PC-3 (cell line): Measurements from ENCODE around the gene ETV3. TPM values are rescaled to one million over a fixed set of nuclear protein-coding genes. Genes with fewer than 3 reads are reported as not detected.

ENCODE experiments used
- ATAC-seq: fragments of 200-7000 bp; cut with Tn5 transposase; 2 replicates; pipeline ENCODE4 v1.9.1; 2020; ENCODE audit warnings: mild to moderate bottlenecking, moderate library complexity
- BruUV-seq: library from RNA; stranded (reverse); fragments of 400-500 nt; replicated peaks from 2 replicates; lab custom pipeline; 2021; lab: Mats Ljungman, UMichigan
- CTCF ChIA-PET: fragments of 300-600 bp; sonication (Branson Sonifier 250); formaldehyde crosslinking; loops from one replicate; lab custom pipeline; 2022; ENCODE audit warnings: antibody characterized with exemption; lab: Charles Lee
- POLR2A ChIA-PET: fragments of 300-600 bp; sonication (Branson Sonifier 250); formaldehyde crosslinking; loops from one replicate; lab custom pipeline; 2022; ENCODE audit warnings: antibody characterized with exemption; ENCODE audit not compliant: unreplicated experiment; lab: Charles Lee
- DNase-seq: peaks from one replicate; pipeline ENCODE4 v3.0.0-alpha.2; 2015
- H2AFZ ChIP-seq: fragments of 300-600 bp; sonication (generic); 2 replicates; pipeline ENCODE4 v1.6.0; 2016; ENCODE audit warnings: antibody characterized with exemption, low read length
- H3F3A ChIP-seq: fragments of 300-600 bp; sonication (generic); one replicate; pipeline ENCODE4 v1.6.0; 2017; ENCODE audit warnings: antibody characterized with exemption, low read length, control low read depth, mild to moderate bottlenecking; ENCODE audit not compliant: unreplicated experiment
- H3K27ac ChIP-seq: fragments of 300-600 bp; sonication (generic); 2 replicates; pipeline ENCODE4 v1.5.1; 2016; ENCODE audit warnings: mild to moderate bottlenecking, low read length
- H3K27me3 ChIP-seq: fragments of 300-600 bp; sonication (generic); 2 replicates; pipeline ENCODE4 v1.6.1; 2016; ENCODE audit warnings: low read length, mixed read lengths
- H3K36me3 ChIP-seq: fragments of 300-600 bp; sonication (generic); 2 replicates; pipeline ENCODE4 v1.6.1; 2016; ENCODE audit warnings: low read depth, mixed run types, low read length, mixed read lengths
- H3K4me1 ChIP-seq: fragments of 300-600 bp; sonication (generic); 2 replicates; pipeline ENCODE4 v1.5.1; 2016; ENCODE audit warnings: low read length; ENCODE audit not compliant: insufficient read depth
- H3K4me2 ChIP-seq: fragments of 300-600 bp; sonication (generic); 2 replicates; pipeline ENCODE4 v1.6.0; 2016; ENCODE audit warnings: low read length
- H3K4me3 ChIP-seq: fragments of 300-600 bp; sonication (generic); 2 replicates; pipeline ENCODE4 v1.5.1; 2016; ENCODE audit warnings: mild to moderate bottlenecking, low read length, mixed read lengths
- H3K79me2 ChIP-seq: fragments of 300-600 bp; sonication (generic); 2 replicates; pipeline ENCODE4 v1.6.1; 2017; ENCODE audit warnings: low read length, mixed read lengths
- H3K9ac ChIP-seq: fragments of 300-600 bp; sonication (generic); 2 replicates; pipeline ENCODE4 v1.6.0; 2016; ENCODE audit warnings: mild to moderate bottlenecking, low read length
- H3K9me2 ChIP-seq: fragments of 300-600 bp; sonication (generic); replicated peaks from 2 replicates; pipeline ENCODE4 v1.6.1; 2016; ENCODE audit warnings: mixed run types, low read length, mixed read lengths
- H3K9me3 ChIP-seq: fragments of 300-600 bp; sonication (generic); 2 replicates; pipeline ENCODE4 v1.6.1; 2016; ENCODE audit warnings: low read length, mixed read lengths
- H4K20me1 ChIP-seq: fragments of 300-600 bp; sonication (generic); 2 replicates; pipeline ENCODE4 v1.6.1; 2016; ENCODE audit warnings: low read length, mixed read lengths
- EZH2 ChIP-seq: fragments of 300-600 bp; sonication (generic); IDR thresholded peaks from one replicate; pipeline ENCODE4 v1.6.1; 2017; ENCODE audit warnings: antibody characterized with exemption, mild to moderate bottlenecking, low read length; ENCODE audit not compliant: unreplicated experiment
- EZH2phosphoT487 ChIP-seq: fragments of 300-600 bp; sonication (generic); IDR thresholded peaks from 2 replicates; pipeline ENCODE4 v1.6.1; 2018; ENCODE audit warnings: mild to moderate bottlenecking, antibody characterized with exemption, low read length, borderline replicate concordance
- intact Hi-C: fragments of 100-400 bp; cut with micrococcal nuclease; formaldehyde crosslinking; loops from 2 replicates; pipeline ENCODE4 v1.9.0; 2023
- total RNA-seq: library from RNA; depleted of rRNA; stranded (reverse); fragments of >200 nt; gene quantifications from 2 replicates; pipeline ENCODE4 v1.2.3, GENCODE V29; 2014
- TF ChIP-seq, protein P1 (sequence below): fragments of 300-600 bp; sonication (generic); conservative IDR thresholded peaks from 2 replicates; pipeline ENCODE4 v1.5.1; 2017; ENCODE audit warnings: antibody characterized with exemption, low read depth, mild to moderate bottlenecking, low read length

The ETV3 gene
- total RNA-seq, 1 experiment from 2014 or later, result 12.2 TPM

DNA sequence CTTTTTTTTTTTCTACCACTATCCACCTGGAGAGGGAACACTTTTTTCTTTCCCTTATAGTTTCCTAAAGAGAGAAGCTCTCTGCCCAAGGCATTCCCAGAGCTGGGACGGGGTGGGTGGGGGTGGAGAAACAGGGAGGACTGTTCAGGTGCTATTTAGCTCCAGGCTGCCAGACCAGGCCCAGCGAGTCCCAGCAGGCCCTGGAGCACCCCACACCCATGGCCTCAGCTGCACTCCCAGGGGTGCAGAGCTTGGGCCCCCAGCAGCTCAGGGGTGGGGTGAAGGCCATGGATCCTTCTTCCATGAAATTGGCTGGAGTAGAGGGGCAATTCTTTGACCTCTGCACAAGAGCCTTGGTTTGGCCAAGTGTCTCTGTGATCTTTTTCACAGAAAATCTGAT is 42.6 kb downstream of the ETV3 start:
- no peaks in the 10 kb centered on the region for H3K9me2 ChIP-seq
- no peaks in the 10 kb centered on the region for H3F3A ChIP-seq
- H2AFZ ChIP-seq, result no peak overlapping the region
- no peak overlapping the region for H3K27ac ChIP-seq
- no peak overlapping the region for H3K9ac ChIP-seq
- no TSS peak for BruUV-seq
- H3K9me3 ChIP-seq, result no peaks in the 10 kb centered on the region
- DNase-seq, result no peak
- no peaks in the 10 kb centered on the region for H3K79me2 ChIP-seq
- no peak overlapping the region for H3K4me2 ChIP-seq
- ChIA-PET POLR2A (interaction anchor here (0.6 kb wide), 1 partner anchor 71 kb away, joined by 14 read pairs; no protein-coding TSS in a partner anchor), CTCF (no interaction called here)
- TF ChIP-seq, protein P1, sequence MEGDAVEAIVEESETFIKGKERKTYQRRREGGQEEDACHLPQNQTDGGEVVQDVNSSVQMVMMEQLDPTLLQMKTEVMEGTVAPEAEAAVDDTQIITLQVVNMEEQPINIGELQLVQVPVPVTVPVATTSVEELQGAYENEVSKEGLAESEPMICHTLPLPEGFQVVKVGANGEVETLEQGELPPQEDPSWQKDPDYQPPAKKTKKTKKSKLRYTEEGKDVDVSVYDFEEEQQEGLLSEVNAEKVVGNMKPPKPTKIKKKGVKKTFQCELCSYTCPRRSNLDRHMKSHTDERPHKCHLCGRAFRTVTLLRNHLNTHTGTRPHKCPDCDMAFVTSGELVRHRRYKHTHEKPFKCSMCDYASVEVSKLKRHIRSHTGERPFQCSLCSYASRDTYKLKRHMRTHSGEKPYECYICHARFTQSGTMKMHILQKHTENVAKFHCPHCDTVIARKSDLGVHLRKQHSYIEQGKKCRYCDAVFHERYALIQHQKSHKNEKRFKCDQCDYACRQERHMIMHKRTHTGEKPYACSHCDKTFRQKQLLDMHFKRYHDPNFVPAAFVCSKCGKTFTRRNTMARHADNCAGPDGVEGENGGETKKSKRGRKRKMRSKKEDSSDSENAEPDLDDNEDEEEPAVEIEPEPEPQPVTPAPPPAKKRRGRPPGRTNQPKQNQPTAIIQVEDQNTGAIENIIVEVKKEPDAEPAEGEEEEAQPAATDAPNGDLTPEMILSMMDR, result no peak
- TF ChIP-seq EZH2phosphoT487 (no peak), EZH2 (no peak)
- no peaks in the 10 kb centered on the region for H3K27me3 ChIP-seq
- no peaks in the 10 kb centered on the region for H3K4me1 ChIP-seq
- H4K20me1 ChIP-seq, result no peaks in the 10 kb centered on the region
- no peak overlapping the region for H3K4me3 ChIP-seq
- intact Hi-C loops, result no loop called here
- H3K36me3 ChIP-seq, result no peaks in the 10 kb centered on the region
- no peak for ATAC-seq

DNA sequence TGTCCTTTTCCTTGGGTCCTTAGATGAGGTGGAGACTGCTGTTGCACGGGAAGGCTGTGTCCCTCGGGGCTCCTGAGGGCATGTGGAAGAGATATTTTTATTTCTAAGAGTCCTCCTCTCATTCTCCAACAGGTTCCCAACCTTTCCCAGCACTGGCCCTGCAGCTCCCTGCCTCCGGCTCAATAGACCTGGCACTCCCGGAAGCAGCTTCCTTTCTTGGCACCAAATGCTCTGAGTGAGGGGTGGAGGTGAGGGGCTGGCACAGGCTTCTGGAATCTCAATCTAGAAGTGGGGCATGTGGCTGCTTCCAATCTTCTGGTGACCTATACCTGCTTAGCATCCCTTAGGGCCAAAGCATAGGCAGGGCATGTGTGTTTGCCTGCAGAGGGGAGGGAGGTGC is 43.1 kb downstream of the ETV3 start:
- Histone ChIP-seq H3K9me3 (no peaks in the 10 kb centered on the region), H3K27ac (no peak overlapping the region), H2AFZ (no peak overlapping the region), H3K79me2 (no peaks in the 10 kb centered on the region), H3K4me3 (no peak overlapping the region), H3K36me3 (no peaks in the 10 kb centered on the region), H3F3A (no peaks in the 10 kb centered on the region), H4K20me1 (no peaks in the 10 kb centered on the region), H3K27me3 (no peaks in the 10 kb centered on the region), H3K9ac (no peak overlapping the region), H3K4me2 (no peak overlapping the region), H3K4me1 (no peaks in the 10 kb centered on the region), H3K9me2 (no peaks in the 10 kb centered on the region)
- no TSS peak for BruUV-seq
- ChIA-PET POLR2A (no interaction called here), CTCF (no interaction called here)
- intact Hi-C loops, result no loop called here
- TF ChIP-seq EZH2 (no peak), EZH2phosphoT487 (no peak)
- TF ChIP-seq, protein P1, result no peak
- DNase-seq (no peak), ATAC-seq (no peak)

DNA sequence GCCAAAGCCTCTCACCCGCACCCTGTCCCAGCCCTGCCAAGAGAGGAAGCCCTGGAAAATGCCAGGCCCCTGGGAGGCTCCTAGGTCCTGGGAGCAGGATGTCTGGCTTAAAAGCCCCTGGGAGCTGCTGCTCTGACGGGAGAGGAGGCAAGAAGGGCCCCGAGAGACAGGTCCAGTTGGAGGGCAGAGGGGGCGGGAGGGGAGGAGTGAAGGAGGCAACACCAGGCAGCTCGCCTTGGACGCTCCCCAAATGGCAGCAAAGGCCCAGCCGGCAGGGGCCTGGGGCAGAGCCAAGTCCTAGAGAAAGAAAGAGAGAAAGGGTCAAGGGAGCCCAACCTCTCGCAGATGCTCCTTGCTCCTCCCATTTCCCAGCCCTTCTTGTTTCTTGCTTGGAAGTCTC is 45.4 kb downstream of the ETV3 start:
- POLR2A ChIA-PET, result no interaction called here
- H2AFZ ChIP-seq, result no peak overlapping the region

More for the DNA sequence above, 45.4 kb downstream of the ETV3 start:
- H3F3A ChIP-seq, result no peaks in the 10 kb centered on the region
- DNase-seq (no peak), ATAC-seq (no peak)
- CTCF ChIA-PET, result no interaction called here
- H3K4me2 ChIP-seq, result no peak overlapping the region
- H3K9me2 ChIP-seq, result no peaks in the 10 kb centered on the region
- H3K27ac ChIP-seq, result no peak overlapping the region
- H3K9me3 ChIP-seq, result no peaks in the 10 kb centered on the region
- no peaks in the 10 kb centered on the region for H3K79me2 ChIP-seq
- H3K9ac ChIP-seq, result no peak overlapping the region
- H3K36me3 ChIP-seq, result no peaks in the 10 kb centered on the region
- 0 out of 2 replicates have a peak, but pooled peaks cover 3% of the 10 kb centered on the region for H3K4me1 ChIP-seq
- TF ChIP-seq EZH2phosphoT487 (no peak), EZH2 (no peak)
- TF ChIP-seq, protein P1, result no peak
- H3K27me3 ChIP-seq, result no peaks in the 10 kb centered on the region
- intact Hi-C loops, result no loop called here
- no peak overlapping the region for H3K4me3 ChIP-seq
- no peaks in the 10 kb centered on the region for H4K20me1 ChIP-seq
- no TSS peak for BruUV-seq
